Loucy (cell line): ENCODE results near the gene ASPHD1.
A peak's percentile ranks its signal among the peaks of the same experiment; 100 is the strongest.

ENCODE experiments used
- H2AFZ ChIP-seq: fragments of 200-600 bp; sonication (generic); 2 replicates; pipeline ENCODE4 v1.6.0; 2016; ENCODE audit warnings: antibody characterized with exemption, mild to moderate bottlenecking, low read length, moderate library complexity
- H3F3A ChIP-seq: fragments of 200-600 bp; 2 replicates; pipeline ENCODE4 v1.6.0; 2016; ENCODE audit warnings: antibody characterized with exemption, low read depth, mild to moderate bottlenecking
- H3K27me3 ChIP-seq: fragments of 200-600 bp; sonication (generic); 2 replicates; pipeline ENCODE4 v1.6.1; 2014; ENCODE audit warnings: low read length, mild to moderate bottlenecking; ENCODE audit not compliant: insufficient read depth, poor library complexity, severe bottlenecking
- H3K36me3 ChIP-seq: fragments of 200-600 bp; sonication (generic); 2 replicates; pipeline ENCODE4 v1.6.1; 2016; ENCODE audit warnings: low read length; ENCODE audit not compliant: insufficient read depth
- H3K4me1 ChIP-seq: fragments of 200-600 bp; sonication (generic); 2 replicates; pipeline ENCODE4 v1.5.1; 2014; ENCODE audit warnings: low read length, mild to moderate bottlenecking; ENCODE audit not compliant: insufficient read depth, poor library complexity, severe bottlenecking
- H3K4me2 ChIP-seq: fragments of 200-600 bp; sonication (generic); 2 replicates; pipeline ENCODE4 v1.6.0; 2014; ENCODE audit warnings: antibody characterized with exemption, low read length, low read depth, mild to moderate bottlenecking; ENCODE audit not compliant: poor library complexity, severe bottlenecking
- H3K4me3 ChIP-seq: fragments of 200-600 bp; sonication (generic); 2 replicates; pipeline ENCODE4 v1.5.1; 2014; ENCODE audit warnings: low read length, mild to moderate bottlenecking, mixed read lengths; ENCODE audit not compliant: poor library complexity, severe bottlenecking
- H3K79me2 ChIP-seq: fragments of 200-600 bp; sonication (generic); 2 replicates; pipeline ENCODE4 v1.6.1; 2014; ENCODE audit warnings: low read length; ENCODE audit not compliant: insufficient read depth
- H3K9ac ChIP-seq: fragments of 200-600 bp; sonication (generic); 2 replicates; pipeline ENCODE4 v1.6.0; 2014; ENCODE audit warnings: mild to moderate bottlenecking, low read depth, low read length, moderate library complexity; ENCODE audit not compliant: poor library complexity, severe bottlenecking
- H3K9me2 ChIP-seq: fragments of 200-600 bp; sonication (generic); replicated peaks from 2 replicates; pipeline ENCODE4 v1.6.1; 2016; ENCODE audit warnings: low read depth, low read length, mixed read lengths
- H3K9me3 ChIP-seq: fragments of 200-600 bp; sonication (generic); 2 replicates; pipeline ENCODE4 v1.6.1; 2014; ENCODE audit warnings: mild to moderate bottlenecking, antibody characterized with exemption, low read length, low read depth; ENCODE audit not compliant: insufficient read depth
- H4K20me1 ChIP-seq: fragments of 200-600 bp; sonication (generic); 2 replicates; pipeline ENCODE4 v1.6.0; 2014; ENCODE audit warnings: antibody characterized with exemption, low read length, mild to moderate bottlenecking; ENCODE audit not compliant: insufficient read depth, poor library complexity, severe bottlenecking
- CTCF ChIP-seq: fragments of 200-600 bp; sonication (generic); conservative IDR thresholded peaks from 2 replicates; pipeline ENCODE4 v1.5.1; 2014; ENCODE audit warnings: mild to moderate bottlenecking, antibody characterized with exemption, low read length
- EZH2phosphoT487 ChIP-seq: fragments of 200-600 bp; IDR thresholded peaks from 2 replicates; pipeline ENCODE4 v1.6.1; 2018; ENCODE audit warnings: antibody characterized with exemption, mild to moderate bottlenecking, moderate library complexity, borderline replicate concordance

ASPHD1 gene

GRCh38 chr16:29862884-29863668 is 37.2 kb upstream of the ASPHD1 start, which contains the start of gene CDIPT:
TSS of gene CDIPT (minus strand) at chr16:29863226. CDS start at chr16:29862857, 369 bp downstream.
- H3K4me3 ChIP-seq: peak within 1 kb of the TSS; percentile 84
- peaks cover 18% of the 10 kb centered on the region for H3K4me1 ChIP-seq
- no peaks in the 10 kb centered on the region for H3F3A ChIP-seq
- H3K79me2 ChIP-seq: peaks cover 23% of the 10 kb centered on the region
- no peaks in the 10 kb centered on the region for H3K27me3 ChIP-seq
- no peaks in the 10 kb centered on the region for H3K9me3 ChIP-seq
- peak; percentile 73 for TF ChIP-seq CTCF
- no peak for TF ChIP-seq EZH2phosphoT487
- peak within 1 kb of the TSS; percentile 92 for H2AFZ ChIP-seq
- peaks cover 6% of the 10 kb centered on the region for H4K20me1 ChIP-seq
- peak within 1 kb of the TSS; percentile 97 for H3K4me2 ChIP-seq
- no peaks in the 10 kb centered on the region; the same call in 1 of the 2 replicates for H3K36me3 ChIP-seq
- peak within 1 kb of the TSS; percentile 78 for H3K9ac ChIP-seq
- no peaks in the 10 kb centered on the region for H3K9me2 ChIP-seq

GRCh38 chr16:29863669-29863984 is 36.7 kb upstream of the ASPHD1 start:
- Histone ChIP-seq H3K4me3 (peak overlapping the region; percentile 84), H3K4me2 (peak overlapping the region; percentile 97), H3F3A (no peaks in the 10 kb centered on the region), H3K9me3 (no peaks in the 10 kb centered on the region), H3K36me3 (no peaks in the 10 kb centered on the region; the same call in 1 of the 2 replicates), H4K20me1 (peaks cover 6% of the 10 kb centered on the region), H3K9me2 (no peaks in the 10 kb centered on the region), H3K4me1 (peaks cover 18% of the 10 kb centered on the region), H2AFZ (peak overlapping the region; percentile 49; the same call in 1 of the 2 replicates), H3K9ac (no peak overlapping the region), H3K79me2 (peaks cover 23% of the 10 kb centered on the region), H3K27me3 (no peaks in the 10 kb centered on the region)
- no peak for TF ChIP-seq EZH2phosphoT487
- no peak for TF ChIP-seq CTCF

GRCh38 chr16:29864205-29864604 is 36.1 kb upstream of the ASPHD1 start:
- Histone ChIP-seq H3F3A (no peaks in the 10 kb centered on the region), H3K4me2 (no peak overlapping the region), H3K9me3 (no peaks in the 10 kb centered on the region), H2AFZ (no peak overlapping the region), H3K27me3 (no peaks in the 10 kb centered on the region), H3K36me3 (no peaks in the 10 kb centered on the region), H3K4me1 (peaks cover 18% of the 10 kb centered on the region), H3K4me3 (no peak overlapping the region), H3K9ac (no peak overlapping the region), H4K20me1 (peaks cover 6% of the 10 kb centered on the region), H3K9me2 (no peaks in the 10 kb centered on the region), H3K79me2 (peaks cover 23% of the 10 kb centered on the region)
- TF ChIP-seq EZH2phosphoT487: no peak
- TF ChIP-seq CTCF: no peak
